ENCODE data around the gene ERICH4. TPM values are rescaled to one million over a fixed set of nuclear protein-coding genes. Genes with fewer than 3 reads are reported as not detected.

Gene ERICH4
- total and polyA plus RNA-seq, 9 of the 15 experiments (the other 6 are each of a cell fraction or from before 2014, with no cell fraction given): not detected

GRCh38 chr19:41431426-41432386 is 11.2 kb upstream of the ERICH4 start (continued):
- peak; percentile 59 to 78 (median 62); a peak in 5 of 6 replicates for TF ChIP-seq CTCF (IDR thresholded peaks at IDR 0.05 in 2 of 3, conservative IDR thresholded peaks at IDR 0.05 in 1 of 3; ENCODE audit: insufficient read depth in 2 of 3, low read depth in 1 of 3, low read length in 3 of 3)
- TF ChIP-seq, protein P1, sequence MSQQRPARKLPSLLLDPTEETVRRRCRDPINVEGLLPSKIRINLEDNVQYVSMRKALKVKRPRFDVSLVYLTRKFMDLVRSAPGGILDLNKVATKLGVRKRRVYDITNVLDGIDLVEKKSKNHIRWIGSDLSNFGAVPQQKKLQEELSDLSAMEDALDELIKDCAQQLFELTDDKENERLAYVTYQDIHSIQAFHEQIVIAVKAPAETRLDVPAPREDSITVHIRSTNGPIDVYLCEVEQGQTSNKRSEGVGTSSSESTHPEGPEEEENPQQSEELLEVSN (IDR thresholded peaks at IDR 0.05; ENCODE audit: borderline replicate concordance in 1 of 2, extremely low read depth in 1 of 2, insufficient read depth in 1 of 2, insufficient read length in 1 of 2, low read depth in 1 of 2, low read length in 1 of 2, poor library complexity in 1 of 2, severe bottlenecking in 1 of 2): no peak
- TF ChIP-seq FOXA3 (CRISPR knock-in tag; conservative IDR thresholded peaks at IDR 0.05 in 1 of 2, IDR thresholded peaks at IDR 0.05 in 1 of 2): no peak
- TF ChIP-seq YBX1 (IDR thresholded peaks at IDR 0.05): no peak
- TF ChIP-seq ZNF197 (CRISPR knock-in tag; IDR thresholded peaks at IDR 0.05; ENCODE audit: low read depth): no peak
- no peak for TF ChIP-seq CBFB (CRISPR knock-in tag; IDR thresholded peaks at IDR 0.05)
- TF ChIP-seq HMGN3 (IDR thresholded peaks at IDR 0.05; ENCODE audit: borderline replicate concordance, extremely low read depth, insufficient read length, low read depth, low read length): no peak
- peak; percentile 36 to 66 for TF ChIP-seq RAD21 (CRISPR knock-in tag; conservative IDR thresholded peaks at IDR 0.05 in 1 of 2, IDR thresholded peaks at IDR 0.05 in 1 of 2)
- TF ChIP-seq DEAF1 (CRISPR knock-in tag; IDR thresholded peaks at IDR 0.05): 0 out of 2 replicates have a peak, but pooled peaks have one; percentile 20
- no peak for TF ChIP-seq STAG1 (CRISPR knock-in tag; IDR thresholded peaks at IDR 0.05; ENCODE audit: borderline replicate concordance)
- no peak for TF ChIP-seq ZC3H4 (CRISPR knock-in tag; IDR thresholded peaks at IDR 0.05; ENCODE audit: borderline replicate concordance)
- no peak for TF ChIP-seq HOMEZ (CRISPR knock-in tag; IDR thresholded peaks at IDR 0.05)
- TF ChIP-seq, protein P2, sequence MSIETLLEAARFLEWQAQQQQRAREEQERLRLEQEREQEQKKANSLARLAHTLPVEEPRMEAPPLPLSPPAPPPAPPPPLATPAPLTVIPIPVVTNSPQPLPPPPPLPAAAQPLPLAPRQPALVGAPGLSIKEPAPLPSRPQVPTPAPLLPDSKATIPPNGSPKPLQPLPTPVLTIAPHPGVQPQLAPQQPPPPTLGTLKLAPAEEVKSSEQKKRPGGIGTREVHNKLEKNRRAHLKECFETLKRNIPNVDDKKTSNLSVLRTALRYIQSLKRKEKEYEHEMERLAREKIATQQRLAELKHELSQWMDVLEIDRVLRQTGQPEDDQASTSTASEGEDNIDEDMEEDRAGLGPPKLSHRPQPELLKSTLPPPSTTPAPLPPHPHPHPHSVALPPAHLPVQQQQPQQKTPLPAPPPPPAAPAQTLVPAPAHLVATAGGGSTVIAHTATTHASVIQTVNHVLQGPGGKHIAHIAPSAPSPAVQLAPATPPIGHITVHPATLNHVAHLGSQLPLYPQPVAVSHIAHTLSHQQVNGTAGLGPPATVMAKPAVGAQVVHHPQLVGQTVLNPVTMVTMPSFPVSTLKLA (conservative IDR thresholded peaks at IDR 0.05): 0 out of 4 replicates have a peak, but pooled peaks of 1 of the 2 experiments have one; percentile 14
- no peak for TF ChIP-seq ZNF239 (CRISPR knock-in tag; IDR thresholded peaks at IDR 0.05)
- no peak for TF ChIP-seq RFX5 (IDR thresholded peaks at IDR 0.05; ENCODE audit: low read depth, low read length)
- no peak for TF ChIP-seq FOXA1 (IDR thresholded peaks at IDR 0.05; ENCODE audit: borderline replicate concordance)
